OCI-LY7 (cell line): ENCODE measurements around the gene WNT6. TPM values are rescaled to one million over a fixed set of nuclear protein-coding genes. Genes with fewer than 3 reads are reported as not detected.
"Not testable (repeated sequence)": the region's sequence is repeated elsewhere in the genome, so short reads cannot be mapped to it uniquely, and the experiment has no call there.

Experiments used
- BruUV-seq: library from RNA; stranded (reverse); fragments of 400-500 nt; replicated peaks from 2 replicates; lab custom pipeline; 2021; lab: Mats Ljungman, UMichigan
- CTCF ChIA-PET: fragments of 300-600 bp; sonication (Branson Sonifier 250); formaldehyde crosslinking; loops from one replicate; lab custom pipeline; 2022; ENCODE audit warnings: antibody characterized with exemption; ENCODE audit not compliant: unreplicated experiment; lab: Charles Lee
- POLR2A ChIA-PET: fragments of 300-600 bp; sonication (Branson Sonifier 250); formaldehyde crosslinking; loops from one replicate; lab custom pipeline; 2022; ENCODE audit warnings: antibody characterized with exemption; lab: Charles Lee
- DNase-seq: peaks from one replicate; pipeline ENCODE4 v3.0.0-alpha.2; 2015; ENCODE audit warnings: low spot score
- H2AFZ ChIP-seq: fragments of 200-600 bp; sonication (generic), shearing (Covaris generic); 2 replicates; pipeline ENCODE4 v1.6.1; 2014; ENCODE audit warnings: mild to moderate bottlenecking, antibody characterized with exemption, low read length, moderate library complexity
- H3K27ac ChIP-seq: fragments of 200-600 bp; sonication (generic); 2 replicates; pipeline ENCODE4 v1.5.1; 2014; ENCODE audit warnings: mixed run types, low read depth, mild to moderate bottlenecking, moderate library complexity, low read length, inconsistent platforms; ENCODE audit not compliant: poor library complexity, severe bottlenecking
- H3K36me3 ChIP-seq: fragments of 200-600 bp; sonication (generic); 2 replicates; pipeline ENCODE4 v1.6.1; 2014; ENCODE audit warnings: mild to moderate bottlenecking, antibody characterized with exemption, low read length, moderate library complexity, mixed read lengths; ENCODE audit not compliant: insufficient read depth
- H3K4me1 ChIP-seq: fragments of 200-600 bp; sonication (generic); 2 replicates; pipeline ENCODE4 v1.5.1; 2014; ENCODE audit warnings: mild to moderate bottlenecking, low read length; ENCODE audit not compliant: insufficient read depth, poor library complexity, severe bottlenecking
- H3K4me2 ChIP-seq: fragments of 200-600 bp; sonication (generic); 2 replicates; pipeline ENCODE4 v1.6.1; 2014; ENCODE audit warnings: mild to moderate bottlenecking, low read length
- H3K4me3 ChIP-seq: fragments of 200-600 bp; sonication (generic); 2 replicates; pipeline ENCODE4 v1.5.1; 2014; ENCODE audit warnings: mild to moderate bottlenecking, low read depth, low read length; ENCODE audit not compliant: poor library complexity, severe bottlenecking
- H3K79me2 ChIP-seq: fragments of 200-600 bp; sonication (generic); 2 replicates; pipeline ENCODE4 v1.6.1; 2016; ENCODE audit warnings: low read depth, mild to moderate bottlenecking, low read length, moderate library complexity, mixed read lengths; ENCODE audit not compliant: insufficient read depth
- H3K9me2 ChIP-seq: fragments of 200-600 bp; sonication (generic); 2 replicates; pipeline ENCODE4 v1.6.1; 2016; ENCODE audit warnings: mild to moderate bottlenecking, low read length, mixed read lengths; ENCODE audit not compliant: insufficient read depth
- H3K9me3 ChIP-seq: fragments of 200-600 bp; sonication (generic); 2 replicates; pipeline ENCODE4 v1.6.1; 2014; ENCODE audit warnings: mild to moderate bottlenecking, mixed run types, low read length, mixed read lengths
- H4K20me1 ChIP-seq: fragments of 200-600 bp; sonication (generic); 2 replicates; pipeline ENCODE4 v1.6.1; 2014; ENCODE audit warnings: mild to moderate bottlenecking, antibody characterized with exemption, low read length, moderate library complexity, mixed read lengths; ENCODE audit not compliant: insufficient read depth
- CTCF ChIP-seq: fragments of 200-600 bp; sonication (generic); conservative IDR thresholded peaks from 2 replicates; pipeline ENCODE4 v1.5.1; 2014; ENCODE audit warnings: mild to moderate bottlenecking, antibody characterized with exemption, low read length, moderate library complexity, mixed read lengths
- EZH2phosphoT487 ChIP-seq: fragments of 200-600 bp; sonication (generic); IDR thresholded peaks from 2 replicates; pipeline ENCODE4 v1.6.1; 2018; ENCODE audit warnings: low read depth, borderline replicate concordance, mild to moderate bottlenecking, mixed run types, antibody characterized with exemption, low read length, moderate library complexity, mixed read lengths
- intact Hi-C: fragments of 100-400 bp; cut with micrococcal nuclease; formaldehyde crosslinking; loops from one replicate; pipeline ENCODE4 v1.10.0; 2022; ENCODE audit not compliant: unreplicated experiment
- total RNA-seq, 2 experiments: library from RNA; depleted of rRNA in 1 of 2; stranded (reverse); fragments of >200 nt in 1 of 2; shearing (Covaris generic) in 1 of 2; gene quantifications; 2 replicates each; pipeline ENCODE4 v1.2.3, GENCODE V29; 2014 to 2022

WNT6 gene
- total RNA-seq, 2 experiments from 2014 or later = 0.74 TPM; not detected in 1

GRCh38 chr2:218839430-218839829, 20.2 kb upstream of the WNT6 start:
- no TSS peak for BruUV-seq

GRCh38 chr2:218839888-218840287, 19.7 kb upstream of the WNT6 start:
- Histone ChIP-seq H3K27ac (no peak overlapping the region), H3K9me2 (no peaks in the 10 kb centered on the region), H4K20me1 (no peaks in the 10 kb centered on the region), H3K36me3 (no peaks in the 10 kb centered on the region), H2AFZ (no peak overlapping the region), H3K4me3 (no peak overlapping the region), H3K4me2 (no peak overlapping the region), H3K79me2 (no peaks in the 10 kb centered on the region), H3K9me3 (no peaks in the 10 kb centered on the region), H3K4me1 (no peaks in the 10 kb centered on the region)
- POLR2A ChIA-PET = no interaction called here
- TF ChIP-seq CTCF (no peak), EZH2phosphoT487 (no peak)
- no TSS peak for BruUV-seq
- no peak for DNase-seq
- CTCF ChIA-PET = no interaction called here
- intact Hi-C loops = loop anchor here (10.0 kb wide), 1 partner anchor 405 kb away; no protein-coding TSS in a partner anchor

More at GRCh38 chr2:218839430-218839829, 20.2 kb upstream of the WNT6 start:
- H3K79me2 ChIP-seq = no peaks in the 10 kb centered on the region
- H3K9me3 ChIP-seq = no peaks in the 10 kb centered on the region
- H3K36me3 ChIP-seq = no peaks in the 10 kb centered on the region
- no peak overlapping the region for H3K4me3 ChIP-seq
- no peak for DNase-seq
- no peaks in the 10 kb centered on the region for H4K20me1 ChIP-seq
- ChIA-PET POLR2A (interaction anchor here (0.6 to 0.7 kb wide), 2 partner anchors 13 to 84 kb away, joined by 3 read pairs; no protein-coding TSS in a partner anchor), CTCF (no interaction called here)
- H2AFZ ChIP-seq = no peak overlapping the region
- no peaks in the 10 kb centered on the region for H3K4me1 ChIP-seq
- TF ChIP-seq EZH2phosphoT487 = no peak
- no peak for TF ChIP-seq CTCF
- intact Hi-C loops = no loop called here
- no peaks in the 10 kb centered on the region for H3K9me2 ChIP-seq
- H3K27ac ChIP-seq = no peak overlapping the region
- H3K4me2 ChIP-seq = no peak overlapping the region

GRCh38 chr2:218844334-218844733, 15.3 kb upstream of the WNT6 start:
- H3K9me2 ChIP-seq, BruUV-seq, DNase-seq, H3K4me1 ChIP-seq, H4K20me1 ChIP-seq, CTCF ChIA-PET, H3K27ac ChIP-seq, H3K4me2 ChIP-seq, H3K79me2 ChIP-seq, POLR2A ChIA-PET, H2AFZ ChIP-seq, H3K4me3 ChIP-seq, H3K36me3 ChIP-seq, H3K9me3 ChIP-seq: not testable (repeated sequence)
- intact Hi-C loops = loop anchor here (10.0 kb wide), 1 partner anchor 410 kb away; no protein-coding TSS in a partner anchor

GRCh38 chr2:218846963-218847362, 12.6 kb upstream of the WNT6 start:
- H3K9me2 ChIP-seq, BruUV-seq, H3K79me2 ChIP-seq, DNase-seq, H4K20me1 ChIP-seq, H3K4me2 ChIP-seq, H2AFZ ChIP-seq, H3K4me3 ChIP-seq, H3K27ac ChIP-seq, H3K36me3 ChIP-seq, H3K9me3 ChIP-seq, H3K4me1 ChIP-seq: not testable (repeated sequence)
- POLR2A ChIA-PET = interaction anchor here (0.6 kb wide), 1 partner anchor 95 kb away, joined by 3 read pairs; no protein-coding TSS in a partner anchor
- CTCF ChIA-PET = interaction anchor here (0.6 kb wide), 1 partner anchor 97 kb away, joined by 3 read pairs; no protein-coding TSS in a partner anchor
- intact Hi-C loops = loop anchor here (1.0 to 10.0 kb wide), 4 partner anchors 119 to 412 kb away; partner anchors contain the start of genes BCS1L and ZNF142
